ENCODE measurements around the gene RELL2. TPM values are rescaled to one million over a fixed set of nuclear protein-coding genes. Genes with fewer than 3 reads are reported as not detected.

Gene RELL2
- total RNA-seq, 2 experiments from 2014 or later = 32.4 to 35.2 TPM

DNA sequence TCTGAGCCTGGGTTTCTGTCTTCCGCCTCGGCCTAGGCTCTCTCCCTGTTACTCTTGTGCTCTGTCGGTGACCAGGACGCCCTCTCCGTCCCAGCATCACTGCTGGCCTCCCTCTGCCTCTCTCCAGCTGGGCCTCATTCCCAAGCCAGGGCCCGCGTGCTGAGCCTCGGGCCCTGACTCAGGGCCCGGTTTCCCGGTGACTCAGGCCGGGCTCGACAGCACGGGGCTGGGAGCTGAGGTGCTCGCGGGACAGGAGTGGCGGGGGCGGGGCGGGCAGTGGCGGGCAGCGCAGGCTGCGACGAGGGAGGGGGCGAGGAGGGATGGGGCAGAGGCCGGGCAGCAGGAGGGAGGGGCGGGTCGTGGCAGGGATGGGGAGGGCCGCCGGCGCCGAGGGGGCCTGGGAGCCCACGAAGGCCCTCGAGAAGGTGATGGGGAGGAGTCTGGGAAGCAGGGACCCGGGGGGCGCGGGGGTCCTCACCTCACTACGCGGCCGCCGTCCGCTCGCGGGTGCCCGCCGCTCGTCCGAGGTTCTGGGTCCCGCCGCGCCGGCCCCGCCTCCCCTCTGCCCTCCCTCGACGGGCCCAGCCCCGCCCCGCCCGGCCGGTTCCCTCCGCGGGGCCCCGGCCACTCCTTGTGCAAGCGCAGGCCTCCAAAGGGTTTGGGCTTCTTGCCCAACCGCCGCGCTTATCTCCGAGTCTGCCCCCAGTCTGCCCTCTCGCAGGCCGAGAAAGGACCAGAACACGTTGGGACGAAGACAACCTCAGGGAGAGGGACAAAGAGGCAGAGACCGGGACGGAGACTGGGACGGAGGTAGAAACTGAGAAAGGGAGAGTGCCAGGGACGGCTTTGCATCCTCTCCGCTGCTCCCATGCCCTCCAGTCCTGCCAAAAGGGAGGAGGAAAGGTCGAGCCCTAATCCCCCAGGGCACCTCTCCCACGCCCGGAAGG is 45.2 kb downstream of the RELL2 start, which contains the start of gene ARAP3:
TSS of gene ARAP3 (minus strand) at position 536 of the 947 bp plus-strand sequence. CDS start 1,744 bp downstream, outside the sequence.
- POLR2A ChIA-PET = interaction anchor here (0.6 kb wide), 1 partner anchor 45 kb away, joined by 3 read pairs; the partner anchor contains the start of gene RELL2

DNA sequence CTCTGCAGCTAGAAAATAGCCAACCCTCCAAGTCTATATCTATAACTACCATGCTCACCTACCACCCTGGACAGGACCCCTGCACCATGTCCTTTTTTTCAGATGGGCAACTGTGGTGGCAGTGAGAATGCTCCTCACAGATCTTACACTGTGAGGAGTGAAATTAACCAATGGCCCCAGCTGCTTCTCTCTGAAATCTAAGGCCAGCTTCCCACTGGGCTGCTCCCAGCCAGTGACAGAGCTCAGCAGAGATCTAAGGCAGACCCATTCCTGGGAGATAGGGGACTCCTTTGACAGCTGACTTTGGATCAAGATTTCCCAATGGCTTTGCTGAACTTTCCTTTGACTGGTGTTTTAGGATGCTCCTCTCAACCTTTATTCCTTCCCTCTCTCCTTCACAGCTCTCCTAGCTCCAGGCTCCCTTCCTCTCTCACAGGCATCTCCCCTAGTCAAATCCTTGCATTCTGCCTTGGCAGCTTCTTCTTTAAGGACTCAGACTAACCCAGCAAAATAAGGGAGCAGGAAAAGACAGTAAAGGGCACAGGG is 46.9 kb downstream of the RELL2 start:
- ChIA-PET POLR2A (interaction anchor here (0.5 to 1.2 kb wide), 5 partner anchors 9 to 240 kb away, joined by 3 to 8 read pairs (median 5); no protein-coding TSS in a partner anchor), CTCF (interaction anchor here (1.2 to 4.0 kb wide), 4 partner anchors 9 to 195 kb away, joined by 4 to 30 read pairs (median 6); no protein-coding TSS in a partner anchor)

More for the DNA sequence above, 45.2 kb downstream of the RELL2 start, which contains the start of gene ARAP3:
- CTCF ChIA-PET = interaction anchor here (1.2 to 4.0 kb wide), 4 partner anchors 10 to 279 kb away, joined by 3 to 30 read pairs (median 6); no protein-coding TSS in a partner anchor

DNA sequence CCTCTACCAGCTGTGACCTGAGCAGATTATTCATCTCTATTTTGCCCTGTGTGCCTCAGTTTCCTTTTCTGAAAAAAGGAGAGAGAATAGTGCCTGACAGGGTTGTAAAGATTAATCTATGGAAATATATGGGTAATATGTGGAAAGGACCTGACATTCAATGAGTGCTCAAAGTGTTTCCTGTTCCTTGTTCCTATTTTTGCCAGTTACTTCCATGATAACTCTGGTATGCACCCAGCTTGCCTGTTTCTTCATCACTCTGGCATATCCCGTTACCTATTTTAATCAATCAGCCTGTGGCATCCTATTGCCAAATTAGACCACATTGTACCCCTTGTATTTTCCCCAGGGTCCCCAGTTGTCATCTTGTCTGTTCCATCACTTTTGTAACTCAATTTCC is 48.8 kb downstream of the RELL2 start:
- POLR2A ChIA-PET = no interaction called here
- CTCF ChIA-PET = interaction anchor here (1.1 kb wide), 1 partner anchor 194 kb away, joined by 3 read pairs; no protein-coding TSS in a partner anchor

DNA sequence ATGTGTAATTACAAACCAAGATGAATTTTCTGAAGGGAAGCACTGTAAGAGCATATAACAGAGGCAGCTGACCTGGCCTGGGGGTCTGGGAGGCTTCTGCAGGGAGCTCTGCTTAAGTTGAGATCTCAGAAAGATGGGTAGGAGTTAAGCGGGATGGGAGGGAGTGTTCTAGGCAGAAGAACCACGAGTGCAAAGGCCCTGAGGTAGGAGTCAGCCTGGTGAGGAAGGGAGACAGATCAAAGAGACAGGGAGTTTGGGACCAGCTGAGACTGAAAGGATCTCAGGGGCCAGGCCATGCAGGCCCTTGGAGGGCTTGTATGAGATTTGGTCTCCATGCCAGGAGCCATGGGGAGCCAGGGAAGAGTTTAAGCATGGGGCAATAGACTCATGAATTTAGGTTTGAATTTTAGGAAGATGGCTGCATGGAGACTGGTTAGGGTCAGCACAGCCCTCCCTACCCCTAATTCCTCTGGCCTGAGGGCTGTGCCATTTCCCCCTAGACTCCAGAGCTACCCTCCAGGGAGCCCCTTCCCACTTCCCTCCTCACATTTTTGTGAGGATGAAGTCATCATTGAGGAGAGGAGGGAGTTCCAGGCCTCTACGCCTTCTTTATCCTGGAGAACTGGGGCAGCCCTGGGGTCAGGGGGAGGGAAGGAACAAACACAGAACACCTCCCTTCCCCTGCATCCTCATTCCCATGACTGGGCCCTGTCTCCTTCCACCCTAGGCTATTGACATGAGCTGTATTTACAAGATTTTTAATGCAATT is 50.0 kb downstream of the RELL2 start:
- ChIA-PET CTCF (interaction anchor here (0.6 to 1.8 kb wide), 4 partner anchors 127 to 457 kb away, joined by 3 to 4 read pairs (median 4); no protein-coding TSS in a partner anchor), POLR2A (no interaction called here)

Other genes with a start within 250 kb of the RELL2 start
- under 1 TPM; 0.04 to 0.06 TPM for gene PCDHGB4, start 249.3 kb upstream of the RELL2 start, total RNA-seq
- not detected for gene PCDHGA8, start 244.4 kb upstream of the RELL2 start, total RNA-seq
- under 1 TPM; 0.15 to 0.19 TPM for gene PCDHGB5, start 239.1 kb upstream of the RELL2 start, total RNA-seq
- gene PCDHGA9, start 234.2 kb upstream of the RELL2 start, total RNA-seq = not detected
- under 1 TPM; 0.04 to 0.06 TPM for gene PCDHGB6, start 229.0 kb upstream of the RELL2 start, total RNA-seq
- gene PCDHGA10, start 224.0 kb upstream of the RELL2 start, total RNA-seq = under 1 TPM; 0.08 to 0.11 TPM
- gene PCDHGB7, start 219.3 kb upstream of the RELL2 start, total RNA-seq = not detected
- gene PCDHGA11, start 215.9 kb upstream of the RELL2 start, total RNA-seq = not detected
- under 1 TPM; 0.08 to 0.10 TPM for gene PCDHGA12, start 206.5 kb upstream of the RELL2 start, total RNA-seq
- under 1 TPM in 1 of 2 experiments, not detected in 1; 0.13 TPM for gene PCDHGC3, start 161.0 kb upstream of the RELL2 start, total RNA-seq
- gene PCDHGC4, start 152.0 kb upstream of the RELL2 start, total RNA-seq = not detected
- not detected for gene PCDHGC5, start 147.9 kb upstream of the RELL2 start, total RNA-seq
- 100 to 1,000 TPM; 213 to 218 TPM for gene DIAPH1, start 18.0 kb upstream of the RELL2 start, total RNA-seq
- gene HDAC3, start 148 bp upstream of the RELL2 start, total RNA-seq = 10 to 100 TPM; 86.3 to 92.9 TPM
- gene FCHSD1, start 14.4 kb downstream of the RELL2 start, total RNA-seq = 10 to 100 TPM; 25.4 to 28.3 TPM
- gene ARAP3, start 45.2 kb downstream of the RELL2 start, total RNA-seq = 1 to 10 TPM; 6.5 to 7.0 TPM
- not detected for gene PCDH1, start 241.4 kb downstream of the RELL2 start, total RNA-seq